Measurements from ENCODE around the gene SUSD5. TPM values are rescaled to one million over a fixed set of nuclear protein-coding genes. Genes with fewer than 3 reads are reported as not detected.

The SUSD5 gene
- total and polyA plus RNA-seq, 2 donors from 2014 or later = 1.2 to 13.8 TPM

DNA sequence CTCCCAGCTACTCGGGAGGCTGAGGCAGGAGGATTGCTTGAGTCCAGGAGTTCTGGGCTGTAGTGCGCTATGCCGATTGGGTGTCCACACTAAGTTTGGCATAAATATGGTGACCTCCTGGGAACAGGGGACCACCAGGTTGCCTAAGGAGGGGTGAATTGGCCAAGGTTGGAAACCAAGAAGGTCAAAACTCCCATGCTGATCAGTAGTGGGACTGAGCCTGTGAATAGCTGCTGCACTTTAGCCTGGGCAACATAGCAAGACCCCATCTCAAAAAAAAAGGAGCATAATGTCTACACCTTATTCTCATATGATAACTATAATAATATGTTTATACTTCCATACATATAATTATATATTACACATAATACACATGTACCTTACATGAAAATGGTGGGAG lies 115.6 kb downstream of the SUSD5 start:
- Histone ChIP-seq H3K27ac (ENCODE audit: low read depth in 2 of 2, low read length in 2 of 2) (no peak overlapping the region), H3K9me3 (ENCODE audit: control insufficient read depth in 2 of 3, insufficient read depth in 1 of 3, low read length in 3 of 3) (no peaks in the 10 kb centered on the region), H3K36me3 (ENCODE audit: control insufficient read depth in 2 of 3, insufficient read depth in 3 of 3, low read length in 3 of 3) (no peaks in the 10 kb centered on the region), H3K27me3 (ENCODE audit: control insufficient read depth, insufficient read depth, low read length) (no peaks in the 10 kb centered on the region), H3K9ac (ENCODE audit: low read length in 3 of 3) (no peak overlapping the region), H3K4me1 (ENCODE audit: control insufficient read depth in 2 of 3, insufficient read depth in 2 of 3, low read depth in 1 of 3, low read length in 3 of 3) (no peaks in the 10 kb centered on the region), H3K4me3 (ENCODE audit: low read length in 3 of 3) (no peak overlapping the region)
- no peak for DNase-seq
- TF ChIP-seq CTCF (IDR thresholded peaks at IDR 0.05; ENCODE audit: borderline replicate concordance, extremely low read depth, insufficient read depth) = no peak
- intact Hi-C loops (cut with DNase I) = no loop called here
- FAIRE-seq = no peak

- no peak for TF ChIP-seq CTCF (IDR thresholded peaks at IDR 0.05; ENCODE audit: borderline replicate concordance, extremely low read depth, insufficient read depth)
- Histone ChIP-seq H3K27me3 (ENCODE audit: control insufficient read depth, insufficient read depth, low read length) (no peaks in the 10 kb centered on the region), H3K36me3 (ENCODE audit: control insufficient read depth in 2 of 3, insufficient read depth in 3 of 3, low read length in 3 of 3) (no peaks in the 10 kb centered on the region), H3K4me3 (ENCODE audit: low read length in 3 of 3) (no peak overlapping the region), H3K27ac (ENCODE audit: low read depth in 2 of 2, low read length in 2 of 2) (no peak overlapping the region), H3K4me1 (ENCODE audit: control insufficient read depth in 2 of 3, insufficient read depth in 2 of 3, low read depth in 1 of 3, low read length in 3 of 3) (peaks cover 0 to 8% (median 0%) of the 10 kb centered on the region in 3 donors), H3K9ac (ENCODE audit: low read length in 3 of 3) (no peak overlapping the region), H3K9me3 (ENCODE audit: control insufficient read depth in 2 of 3, insufficient read depth in 1 of 3, low read length in 3 of 3) (no peaks in the 10 kb centered on the region)
- FAIRE-seq (no peak), DNase-seq (no peak)
- intact Hi-C loops (cut with DNase I) = no loop called here
These were observed 118.4 kb downstream of the SUSD5 start for GRCh38 chr3:33100229-33100628.

Other genes with a start within 250 kb of the SUSD5 start
- 104 TPM for gene GLB1, start 121.7 kb downstream of the SUSD5 start, total RNA-seq
- 55.6 TPM for gene GLB1, start 121.7 kb downstream of the SUSD5 start, polyA plus RNA-seq (ENCODE audit: insufficient read depth, low read depth, low replicate concordance)
- gene TMPPE, start 121.7 kb downstream of the SUSD5 start, total RNA-seq = 17.2 TPM
- gene TMPPE, start 121.7 kb downstream of the SUSD5 start, polyA plus RNA-seq (ENCODE audit: insufficient read depth, low read depth, low replicate concordance) = 0.56 TPM
- 192 TPM for gene CRTAP, start 104.8 kb downstream of the SUSD5 start, total RNA-seq
- 122 TPM for gene CRTAP, start 104.8 kb downstream of the SUSD5 start, polyA plus RNA-seq (ENCODE audit: insufficient read depth, low read depth, low replicate concordance)
- gene FBXL2, start 58.6 kb upstream of the SUSD5 start, total RNA-seq = 18.3 TPM
- gene FBXL2, start 58.6 kb upstream of the SUSD5 start, polyA plus RNA-seq (ENCODE audit: insufficient read depth, low read depth, low replicate concordance) = 10.8 TPM
- 57.0 TPM for gene UBP1, start 221.6 kb upstream of the SUSD5 start, total RNA-seq
- 20.4 TPM for gene UBP1, start 221.6 kb upstream of the SUSD5 start, polyA plus RNA-seq (ENCODE audit: insufficient read depth, low read depth, low replicate concordance)